ENCODE measurements around the gene RPL36AL. TPM values are rescaled to one million over a fixed set of nuclear protein-coding genes. Genes with fewer than 3 reads are reported as not detected.
A peak's percentile ranks its signal among the peaks of the same experiment; 100 is the strongest.

The RPL36AL gene
- total RNA-seq, 1 experiment from 2014 or later = 181 TPM

DNA sequence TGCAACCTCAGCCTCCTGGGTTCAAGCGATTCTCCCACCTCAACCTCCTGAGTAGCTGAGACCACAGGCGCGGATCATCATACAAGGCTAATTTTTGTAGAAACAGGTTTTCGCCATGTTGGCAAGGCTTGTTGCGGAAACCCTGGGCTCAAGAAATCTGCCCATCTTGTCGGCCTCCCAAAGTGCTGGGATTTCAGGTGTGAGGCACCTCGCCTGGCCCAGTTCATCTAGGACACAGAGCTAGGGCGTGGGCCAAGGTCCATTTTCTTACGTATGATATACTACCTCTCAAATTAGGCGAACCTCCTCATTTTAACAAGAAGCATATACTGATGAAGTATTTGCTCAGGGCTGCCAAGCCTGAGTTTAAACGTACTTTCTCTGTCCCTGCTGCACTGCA, 36.4 kb downstream of the RPL36AL start:
- Mint-ChIP-seq H3K27ac (ENCODE audit: unreplicated experiment) (peak overlapping the region; percentile 35), H3K9me3 (ENCODE audit: unreplicated experiment) (no peaks in the 10 kb centered on the region), H3K36me3 (ENCODE audit: insufficient read depth, unreplicated experiment) (peaks cover 71% of the 10 kb centered on the region), H3K27me3 (ENCODE audit: insufficient read depth, unreplicated experiment) (no peaks in the 10 kb centered on the region), H3K4me3 (ENCODE audit: unreplicated experiment) (peak overlapping the region; percentile 98), H3K4me1 (ENCODE audit: low read depth, unreplicated experiment) (peaks cover 21% of the 10 kb centered on the region)
- TF ChIP-seq, protein P1, sequence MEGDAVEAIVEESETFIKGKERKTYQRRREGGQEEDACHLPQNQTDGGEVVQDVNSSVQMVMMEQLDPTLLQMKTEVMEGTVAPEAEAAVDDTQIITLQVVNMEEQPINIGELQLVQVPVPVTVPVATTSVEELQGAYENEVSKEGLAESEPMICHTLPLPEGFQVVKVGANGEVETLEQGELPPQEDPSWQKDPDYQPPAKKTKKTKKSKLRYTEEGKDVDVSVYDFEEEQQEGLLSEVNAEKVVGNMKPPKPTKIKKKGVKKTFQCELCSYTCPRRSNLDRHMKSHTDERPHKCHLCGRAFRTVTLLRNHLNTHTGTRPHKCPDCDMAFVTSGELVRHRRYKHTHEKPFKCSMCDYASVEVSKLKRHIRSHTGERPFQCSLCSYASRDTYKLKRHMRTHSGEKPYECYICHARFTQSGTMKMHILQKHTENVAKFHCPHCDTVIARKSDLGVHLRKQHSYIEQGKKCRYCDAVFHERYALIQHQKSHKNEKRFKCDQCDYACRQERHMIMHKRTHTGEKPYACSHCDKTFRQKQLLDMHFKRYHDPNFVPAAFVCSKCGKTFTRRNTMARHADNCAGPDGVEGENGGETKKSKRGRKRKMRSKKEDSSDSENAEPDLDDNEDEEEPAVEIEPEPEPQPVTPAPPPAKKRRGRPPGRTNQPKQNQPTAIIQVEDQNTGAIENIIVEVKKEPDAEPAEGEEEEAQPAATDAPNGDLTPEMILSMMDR (IDR thresholded peaks at IDR 0.05; ENCODE audit: insufficient read depth in 1 of 2, low read depth in 1 of 2, low read length in 1 of 2, severe bottlenecking in 1 of 2, unreplicated experiment in 1 of 2) = no peak
- intact Hi-C loops (cut with micrococcal nuclease; ENCODE audit: unreplicated experiment) = no loop called here
- no peaks in the 10 kb centered on the region; the same call in 1 of the 2 replicates for H3K36me3 ChIP-seq (ENCODE audit: control insufficient read depth, insufficient read depth, low read length)
- no peak overlapping the region; the same call in 1 of the 2 replicates for H3K4me3 ChIP-seq (ENCODE audit: low read depth, low read length)
- DNase-seq = no peak
- CTCF ChIA-PET = no interaction called here
- no TSS peak for BruUV-seq (replicated peaks)
- no peaks in the 10 kb centered on the region for H3K27me3 ChIP-seq (replicated peaks; ENCODE audit: control insufficient read depth, insufficient read depth, low read length)
- no peaks in the 10 kb centered on the region for H3K9me3 ChIP-seq
- POLR2A ChIA-PET = no interaction called here
- peaks cover 10% of the 10 kb centered on the region for H3K4me1 ChIP-seq

DNA sequence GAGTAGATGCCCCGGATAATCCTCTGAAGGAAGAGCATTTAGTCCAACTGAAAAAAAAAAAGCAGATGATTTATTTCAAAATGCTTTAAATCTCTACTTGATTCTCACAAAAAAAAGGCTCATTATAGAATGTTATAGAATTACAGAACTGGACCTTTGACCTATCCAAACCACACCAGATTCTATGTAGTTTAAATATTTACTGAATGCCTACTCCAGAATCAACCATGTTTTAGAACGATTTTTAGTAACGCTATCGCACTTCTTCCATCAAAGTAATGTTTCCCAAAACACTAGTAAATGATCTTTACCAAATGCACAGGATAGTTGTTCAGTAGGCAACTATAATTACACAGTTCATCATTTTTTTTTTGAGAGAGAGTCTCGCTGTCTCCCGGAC, 36.8 kb downstream of the RPL36AL start:
- no peaks in the 10 kb centered on the region for H3K9me3 Mint-ChIP-seq (ENCODE audit: unreplicated experiment)
- TF ChIP-seq, protein P1 (IDR thresholded peaks at IDR 0.05; ENCODE audit: insufficient read depth in 1 of 2, low read depth in 1 of 2, low read length in 1 of 2, severe bottlenecking in 1 of 2, unreplicated experiment in 1 of 2) = no peak

DNA sequence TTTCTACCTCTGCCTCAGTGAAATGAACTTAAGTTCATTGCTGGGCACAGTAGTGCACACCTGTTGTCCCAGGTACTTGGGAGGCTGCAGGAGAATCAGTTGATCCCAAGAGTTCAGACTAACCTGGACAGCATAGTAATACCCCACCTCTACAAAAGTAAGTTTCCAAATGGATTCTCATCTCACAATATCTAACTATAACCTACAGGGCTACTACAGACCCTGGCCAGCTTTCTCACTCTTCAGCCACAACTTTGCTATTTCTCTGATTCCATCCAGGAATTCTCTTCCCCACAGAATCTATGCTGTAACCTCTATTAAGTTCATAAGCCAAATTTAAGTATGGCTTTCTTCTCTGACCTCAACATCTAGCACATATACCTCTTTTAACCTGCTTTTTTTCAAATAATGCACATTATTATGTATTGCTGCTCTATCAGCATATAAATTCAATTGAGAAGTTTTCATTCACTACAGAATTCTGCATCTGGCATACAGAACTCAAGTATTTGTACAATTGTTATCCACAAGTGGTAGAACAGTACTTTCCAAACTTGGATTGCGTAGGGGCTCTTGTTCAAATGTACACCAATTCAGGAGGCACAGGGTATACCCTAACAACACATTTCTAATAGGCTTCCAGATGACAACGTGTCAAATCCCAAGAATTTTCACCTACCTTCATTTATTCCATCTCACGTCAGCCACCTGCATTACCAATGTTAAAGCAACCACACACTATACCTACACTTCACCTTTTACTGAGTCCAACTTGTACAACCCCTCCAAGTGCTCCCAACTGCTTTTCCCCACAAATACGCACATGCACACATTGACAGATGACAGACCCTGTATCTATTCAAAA, 38.1 kb downstream of the RPL36AL start:
- POLR2A ChIA-PET = no interaction called here

More for the DNA sequence above, 36.8 kb downstream of the RPL36AL start:
- Histone ChIP-seq H3K36me3 (ENCODE audit: control insufficient read depth, insufficient read depth, low read length) (no peaks in the 10 kb centered on the region; the same call in 1 of the 2 replicates), H3K9me3 (no peaks in the 10 kb centered on the region), H3K4me1 (peaks cover 10% of the 10 kb centered on the region), H3K4me3 (ENCODE audit: low read depth, low read length) (no peak overlapping the region), H3K27me3 (replicated peaks; ENCODE audit: control insufficient read depth, insufficient read depth, low read length) (no peaks in the 10 kb centered on the region)
- no TSS peak for BruUV-seq (replicated peaks)
- Mint-ChIP-seq H3K4me1 (ENCODE audit: low read depth, unreplicated experiment) (peaks cover 21% of the 10 kb centered on the region), H3K27me3 (ENCODE audit: insufficient read depth, unreplicated experiment) (no peaks in the 10 kb centered on the region), H3K36me3 (ENCODE audit: insufficient read depth, unreplicated experiment) (peaks cover 76% of the 10 kb centered on the region), H3K4me3 (ENCODE audit: unreplicated experiment) (peak overlapping the region; percentile 98), H3K27ac (ENCODE audit: unreplicated experiment) (no peak overlapping the region)
- ChIA-PET CTCF (no interaction called here), POLR2A (no interaction called here)
- intact Hi-C loops (cut with micrococcal nuclease; ENCODE audit: unreplicated experiment) = no loop called here
- DNase-seq = no peak

More for the DNA sequence above, 38.1 kb downstream of the RPL36AL start:
- H3K4me3 Mint-ChIP-seq (ENCODE audit: unreplicated experiment) = peak overlapping the region; percentile 46
- peaks cover 21% of the 10 kb centered on the region for H3K4me1 Mint-ChIP-seq (ENCODE audit: low read depth, unreplicated experiment)
- H3K9me3 Mint-ChIP-seq (ENCODE audit: unreplicated experiment) = no peaks in the 10 kb centered on the region
- CTCF ChIA-PET = no interaction called here
- H3K27me3 ChIP-seq (replicated peaks; ENCODE audit: control insufficient read depth, insufficient read depth, low read length) = no peaks in the 10 kb centered on the region
- DNase-seq = no peak
- H3K27me3 Mint-ChIP-seq (ENCODE audit: insufficient read depth, unreplicated experiment) = no peaks in the 10 kb centered on the region
- intact Hi-C loops (cut with micrococcal nuclease; ENCODE audit: unreplicated experiment) = no loop called here
- H3K27ac Mint-ChIP-seq (ENCODE audit: unreplicated experiment) = peak overlapping the region; percentile 60
- TF ChIP-seq, protein P1 (IDR thresholded peaks at IDR 0.05; ENCODE audit: insufficient read depth in 1 of 2, low read depth in 1 of 2, low read length in 1 of 2, severe bottlenecking in 1 of 2, unreplicated experiment in 1 of 2) = no peak
- H3K36me3 Mint-ChIP-seq (ENCODE audit: insufficient read depth, unreplicated experiment) = peaks cover 85% of the 10 kb centered on the region
- peaks cover 10% of the 10 kb centered on the region for H3K4me1 ChIP-seq
- no peak overlapping the region for H3K4me3 ChIP-seq (ENCODE audit: low read depth, low read length)
- peaks cover 3% of the 10 kb centered on the region for H3K36me3 ChIP-seq (ENCODE audit: control insufficient read depth, insufficient read depth, low read length)
- no TSS peak for BruUV-seq (replicated peaks)
- no peaks in the 10 kb centered on the region for H3K9me3 ChIP-seq
